ENCODE measurements around the gene JCHAIN.
"Not testable (repeated sequence)": the region's sequence is repeated elsewhere in the genome, so short reads cannot be mapped to it uniquely, and the experiment has no call there.

JCHAIN gene

GRCh38 chr4:70687821-70688794 is 21.8 kb upstream of the JCHAIN start, which contains the start of gene UTP3:
Gene UTP3, plus strand, starts transcription at chr4:70688532. Its CDS starts 146 bp downstream, at chr4:70688678.
- DNase-seq, result peak; percentile 98

GRCh38 chr4:70687392-70687791 is 21.1 kb upstream of the JCHAIN start:
- no peak for DNase-seq

GRCh38 chr4:70682142-70682541 is 15.8 kb upstream of the JCHAIN start:
- not testable (repeated sequence) for DNase-seq

GRCh38 chr4:70681704-70682103 is 15.4 kb upstream of the JCHAIN start:
- DNase-seq, result no peak

GRCh38 chr4:70680934-70681333 is 14.6 kb upstream of the JCHAIN start:
- DNase-seq, result no peak

GRCh38 chr4:70678383-70678999 is 12.2 kb upstream of the JCHAIN start:
- DNase-seq, result no peak

- DNase-seq, result no peak
Measured at GRCh38 chr4:70676554-70677090, 10.3 kb upstream of the JCHAIN start.

GRCh38 chr4:70674731-70675130 is 8.4 kb upstream of the JCHAIN start:
- no peak for DNase-seq

- no peak for DNase-seq
Measured at GRCh38 chr4:70674191-70674590, 7.9 kb upstream of the JCHAIN start.

GRCh38 chr4:70671091-70671490 is 4.8 kb upstream of the JCHAIN start:
- DNase-seq, result no peak

GRCh38 chr4:70670332-70671014 is 4.2 kb upstream of the JCHAIN start:
- no peak for DNase-seq

- no peak for DNase-seq
Measured at GRCh38 chr4:70667740-70668535, 1.6 kb upstream of the JCHAIN start.

GRCh38 chr4:70661309-70661922 is 4.9 kb downstream of the JCHAIN start:
- not testable (repeated sequence) for DNase-seq

GRCh38 chr4:70660106-70660505 is 6.2 kb downstream of the JCHAIN start:
- DNase-seq, result no peak

GRCh38 chr4:70658418-70658817 is 7.9 kb downstream of the JCHAIN start:
- DNase-seq, result no peak

- no peak for DNase-seq
Measured at GRCh38 chr4:70657326-70657725, 9.0 kb downstream of the JCHAIN start.

- no peak for DNase-seq
Measured at GRCh38 chr4:70654605-70655011, 11.7 kb downstream of the JCHAIN start.

GRCh38 chr4:70651864-70652506 is 14.3 kb downstream of the JCHAIN start:
- DNase-seq, result no peak

- not testable (repeated sequence) for DNase-seq
Measured at GRCh38 chr4:70650741-70651140, 15.6 kb downstream of the JCHAIN start.

GRCh38 chr4:70640192-70640591 is 26.1 kb downstream of the JCHAIN start:
- DNase-seq, result no peak

GRCh38 chr4:70637239-70637913 is 28.9 kb downstream of the JCHAIN start:
- DNase-seq, result no peak

Measured in DMS153 (cell line).